HG02981 (cell line): ENCODE results near the gene EMC8.
"Not testable (repeated sequence)": the region's sequence is repeated elsewhere in the genome, so short reads cannot be mapped to it uniquely, and the experiment has no call there.

Source experiments
- ATAC-seq: cut with Tn5 transposase; IDR thresholded peaks from one replicate; pipeline ENCODE4 v1.9.1; 2021; ENCODE audit warnings: mild to moderate bottlenecking, moderate library complexity; ENCODE audit not compliant: unreplicated experiment

The EMC8 gene

GRCh38 chr16:85835227-85835751 is 35.9 kb upstream of the EMC8 start:
- ATAC-seq: no peak

- no peak for ATAC-seq
Measured at GRCh38 chr16:85834741-85835140, 35.4 kb upstream of the EMC8 start.

- ATAC-seq: no peak
Measured at GRCh38 chr16:85833219-85833920, 34.0 kb upstream of the EMC8 start.

- no peak for ATAC-seq
Measured at GRCh38 chr16:85832570-85833218, 33.4 kb upstream of the EMC8 start.

GRCh38 chr16:85830821-85831220 is 31.5 kb upstream of the EMC8 start:
- ATAC-seq: no peak

- no peak for ATAC-seq
Measured at GRCh38 chr16:85829751-85830445, 30.6 kb upstream of the EMC8 start.

GRCh38 chr16:85829171-85829719 is 29.9 kb upstream of the EMC8 start:
- ATAC-seq: no peak

GRCh38 chr16:85828166-85828565 is 28.8 kb upstream of the EMC8 start:
- no peak for ATAC-seq

GRCh38 chr16:85826686-85827247 is 27.4 kb upstream of the EMC8 start:
- ATAC-seq: no peak

GRCh38 chr16:85825326-85825725 is 26.0 kb upstream of the EMC8 start:
- no peak for ATAC-seq

GRCh38 chr16:85824161-85825135 is 25.1 kb upstream of the EMC8 start:
- ATAC-seq: no peak

- no peak for ATAC-seq
Measured at GRCh38 chr16:85823328-85823920, 24.1 kb upstream of the EMC8 start.

- no peak for ATAC-seq
Measured at GRCh38 chr16:85822145-85822544, 22.8 kb upstream of the EMC8 start.

- ATAC-seq: no peak
Measured at GRCh38 chr16:85821390-85822135, 22.2 kb upstream of the EMC8 start.

- ATAC-seq: no peak
Measured at GRCh38 chr16:85820604-85821372, 21.4 kb upstream of the EMC8 start.

GRCh38 chr16:85819771-85820170 is 20.4 kb upstream of the EMC8 start:
- no peak for ATAC-seq

- no peak for ATAC-seq
Measured at GRCh38 chr16:85819245-85819644, 19.9 kb upstream of the EMC8 start.

- ATAC-seq: not testable (repeated sequence)
Measured at GRCh38 chr16:85817195-85817594, 17.9 kb upstream of the EMC8 start.
